Gastrocnemius medialis (tissue), 4 donors: ENCODE measurements around the gene MAP3K7.

ENCODE experiments used
- POLR2A ChIP-seq, 2 donors: fragments of 450-650 bp; IDR thresholded peaks; one replicate each; pipeline ENCODE4 v1.6.1; 2017; ENCODE audit warnings: antibody characterized with exemption in 2 of 2, mild to moderate bottlenecking in 2 of 2, moderate library complexity in 2 of 2
- TF ChIP-seq, protein P1 (sequence below), 5 experiments: fragments of 450-650 bp in 3 of 5; fragments of 200-600 bp in 2 of 5; sonication (generic) in 2 of 5; IDR thresholded peaks in 4 of 5; conservative IDR thresholded peaks in 1 of 5; 1 replicate in 4 of 5; 2 replicates in 1 of 5; pipeline ENCODE4 v1.5.1; 2016 to 2019; ENCODE audit warnings: antibody characterized with exemption in 5 of 5, mild to moderate bottlenecking in 3 of 5, moderate library complexity in 3 of 5

DNA sequence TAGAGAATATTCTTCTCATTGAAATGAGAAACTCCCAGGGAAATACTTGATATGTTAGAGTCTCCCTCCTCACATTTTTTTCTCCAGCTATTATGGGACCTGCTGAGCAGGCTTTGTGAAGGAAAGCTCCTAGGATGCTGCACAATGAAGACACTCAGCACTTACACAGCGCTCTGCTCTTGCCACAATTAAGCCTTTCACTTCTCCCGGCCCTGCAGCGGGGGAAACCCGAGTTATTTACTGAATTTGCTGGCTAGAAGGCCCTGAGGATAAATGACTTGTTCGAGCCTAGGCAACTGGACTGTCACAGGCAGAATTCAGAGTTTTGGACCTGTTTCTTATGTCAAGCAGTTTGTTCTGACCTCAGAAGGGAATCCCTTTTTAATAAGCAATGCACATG lies 102.0 kb downstream of the MAP3K7 start:
- TF ChIP-seq POLR2A (IDR thresholded peaks at IDR 0.05): no peak
- TF ChIP-seq, protein P1, sequence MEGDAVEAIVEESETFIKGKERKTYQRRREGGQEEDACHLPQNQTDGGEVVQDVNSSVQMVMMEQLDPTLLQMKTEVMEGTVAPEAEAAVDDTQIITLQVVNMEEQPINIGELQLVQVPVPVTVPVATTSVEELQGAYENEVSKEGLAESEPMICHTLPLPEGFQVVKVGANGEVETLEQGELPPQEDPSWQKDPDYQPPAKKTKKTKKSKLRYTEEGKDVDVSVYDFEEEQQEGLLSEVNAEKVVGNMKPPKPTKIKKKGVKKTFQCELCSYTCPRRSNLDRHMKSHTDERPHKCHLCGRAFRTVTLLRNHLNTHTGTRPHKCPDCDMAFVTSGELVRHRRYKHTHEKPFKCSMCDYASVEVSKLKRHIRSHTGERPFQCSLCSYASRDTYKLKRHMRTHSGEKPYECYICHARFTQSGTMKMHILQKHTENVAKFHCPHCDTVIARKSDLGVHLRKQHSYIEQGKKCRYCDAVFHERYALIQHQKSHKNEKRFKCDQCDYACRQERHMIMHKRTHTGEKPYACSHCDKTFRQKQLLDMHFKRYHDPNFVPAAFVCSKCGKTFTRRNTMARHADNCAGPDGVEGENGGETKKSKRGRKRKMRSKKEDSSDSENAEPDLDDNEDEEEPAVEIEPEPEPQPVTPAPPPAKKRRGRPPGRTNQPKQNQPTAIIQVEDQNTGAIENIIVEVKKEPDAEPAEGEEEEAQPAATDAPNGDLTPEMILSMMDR (IDR thresholded peaks at IDR 0.05 in 4 of 5, conservative IDR thresholded peaks at IDR 0.05 in 1 of 5): no peak
